Fibroblast of gingiva (primary cell): ENCODE results near the gene CCNB2.
A peak's percentile ranks its signal among the peaks of the same experiment; 100 is the strongest.
"Not testable (repeated sequence)": the region's sequence is repeated elsewhere in the genome, so short reads cannot be mapped to it uniquely, and the experiment has no call there.

Source experiments
- DNase-seq: peaks from one replicate; pipeline ENCODE4 v3.0.0-alpha.2; 2011; ENCODE audit warnings: low read depth

Gene CCNB2

DNA sequence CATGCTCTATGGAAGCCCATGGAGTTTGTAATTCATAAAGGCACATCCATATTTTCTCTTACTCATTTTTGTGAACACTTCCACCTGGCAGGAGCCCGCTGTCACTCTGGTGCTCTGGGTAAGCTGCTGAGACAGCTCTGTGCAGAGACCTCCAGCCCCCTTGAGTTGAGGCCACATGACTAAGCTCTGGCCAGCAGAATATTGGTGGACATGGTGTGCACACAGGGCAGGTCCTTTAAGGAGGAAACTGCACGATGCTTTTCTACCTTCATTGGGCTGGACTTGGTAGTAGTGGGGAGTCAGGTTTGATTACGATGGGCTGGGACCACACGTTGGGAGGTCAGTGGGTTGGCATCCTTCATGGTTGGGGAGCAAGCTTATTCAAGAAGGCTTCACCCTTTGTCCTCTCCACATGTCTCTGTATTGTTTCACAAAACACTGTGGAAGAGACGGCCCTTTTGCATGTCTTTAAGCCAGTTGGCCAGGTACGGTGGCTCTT lies 29.0 kb downstream of the CCNB2 start:
- no peak for DNase-seq

GRCh38 chr15:59137566-59137965 lies 32.6 kb downstream of the CCNB2 start:
- no peak for DNase-seq

GRCh38 chr15:59138243-59138642 lies 33.3 kb downstream of the CCNB2 start:
- DNase-seq: peak; percentile 28

DNA sequence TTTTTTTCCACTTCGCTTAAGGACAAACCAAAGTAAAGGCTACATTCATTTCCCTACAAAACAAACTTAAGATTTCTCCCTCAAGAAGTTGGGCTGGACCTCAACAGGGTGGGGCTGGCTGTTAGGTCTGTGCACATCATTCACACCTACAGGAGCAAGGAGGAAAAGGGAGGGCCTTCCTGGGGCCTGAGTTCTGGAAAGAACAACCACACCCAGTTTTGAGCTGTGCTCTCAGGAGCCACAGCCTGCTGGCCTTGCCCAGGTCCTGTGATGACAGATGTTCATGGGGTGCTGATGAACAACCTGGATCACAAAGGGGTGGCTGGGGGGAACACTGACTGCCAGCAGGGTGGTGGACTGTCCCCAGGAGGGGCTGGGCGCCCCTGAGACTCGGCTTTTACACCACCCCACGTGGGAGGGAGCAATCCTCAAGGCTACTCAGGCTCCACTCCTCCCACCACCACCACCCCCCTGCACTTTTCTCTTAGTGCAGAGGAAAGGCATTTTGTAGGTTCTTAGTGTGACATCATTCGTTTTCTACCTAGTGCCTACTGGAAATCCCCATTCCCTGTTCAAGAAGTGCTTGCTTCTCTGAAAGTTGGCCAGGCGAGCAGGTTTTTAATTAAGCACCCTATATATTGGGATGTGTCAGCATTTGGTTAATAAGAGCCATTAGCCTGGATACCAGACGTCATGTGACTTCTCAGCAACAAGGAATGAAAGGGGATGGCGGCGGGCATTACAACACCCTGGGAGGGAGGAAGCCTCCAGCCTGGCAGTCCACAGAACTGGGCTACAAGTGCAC lies 35.7 kb downstream of the CCNB2 start:
- DNase-seq: no peak

- no peak for DNase-seq
These were observed 38.3 kb downstream of the CCNB2 start for GRCh38 chr15:59143281-59143680.

GRCh38 chr15:59144594-59144993 lies 39.6 kb downstream of the CCNB2 start:
- not testable (repeated sequence) for DNase-seq

DNA sequence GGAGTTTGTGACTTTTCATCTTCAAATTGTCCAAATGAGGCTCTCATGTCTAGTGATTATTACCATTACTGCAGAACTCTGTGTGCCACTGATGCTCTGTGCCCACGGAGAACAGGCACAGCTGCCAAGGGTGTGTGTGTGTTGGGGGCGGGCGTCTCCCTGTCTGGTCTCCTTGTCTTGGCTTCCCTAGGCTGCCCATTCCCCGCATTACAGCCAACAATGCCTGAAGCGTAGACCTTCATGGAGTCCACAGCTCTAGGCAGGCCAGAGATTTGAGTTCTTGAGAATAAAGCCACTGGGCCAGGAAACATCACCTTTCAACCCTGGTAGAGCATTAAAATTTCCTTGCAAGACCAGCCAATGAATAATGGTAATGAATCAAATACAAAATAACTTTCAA lies 42.7 kb downstream of the CCNB2 start:
- no peak for DNase-seq

DNA sequence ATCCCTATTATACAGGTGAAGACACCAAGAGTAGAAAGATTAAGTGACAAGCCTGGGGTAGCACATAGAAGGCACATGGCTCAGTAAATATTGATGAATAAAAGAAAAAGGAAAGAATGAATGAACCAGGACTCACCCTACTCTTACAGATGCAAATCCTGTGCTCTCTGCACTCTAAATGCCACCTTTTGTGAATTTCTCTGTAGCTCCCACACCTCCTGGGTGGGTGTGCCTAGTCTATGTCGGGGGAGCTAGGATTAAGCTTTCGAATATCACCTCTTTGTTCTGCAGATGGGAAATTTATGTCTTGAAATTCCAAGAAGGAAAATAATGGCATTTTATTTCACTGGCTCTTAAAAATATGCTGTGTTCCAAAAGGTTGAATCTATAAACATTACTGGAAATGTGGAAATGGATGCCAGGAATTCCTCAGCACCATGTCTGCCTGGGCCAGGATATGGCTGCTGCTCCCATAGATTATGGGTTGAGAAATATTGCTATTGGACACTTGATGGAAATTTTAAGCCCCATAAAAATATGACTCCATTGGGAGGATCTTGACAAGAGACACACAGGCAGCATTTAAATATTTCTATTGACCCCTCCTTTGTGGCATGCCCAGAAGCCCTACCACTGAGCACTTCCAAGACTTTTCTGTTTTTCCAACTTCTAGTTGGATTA lies 43.3 kb downstream of the CCNB2 start:
- peak; percentile 68 for DNase-seq

DNA sequence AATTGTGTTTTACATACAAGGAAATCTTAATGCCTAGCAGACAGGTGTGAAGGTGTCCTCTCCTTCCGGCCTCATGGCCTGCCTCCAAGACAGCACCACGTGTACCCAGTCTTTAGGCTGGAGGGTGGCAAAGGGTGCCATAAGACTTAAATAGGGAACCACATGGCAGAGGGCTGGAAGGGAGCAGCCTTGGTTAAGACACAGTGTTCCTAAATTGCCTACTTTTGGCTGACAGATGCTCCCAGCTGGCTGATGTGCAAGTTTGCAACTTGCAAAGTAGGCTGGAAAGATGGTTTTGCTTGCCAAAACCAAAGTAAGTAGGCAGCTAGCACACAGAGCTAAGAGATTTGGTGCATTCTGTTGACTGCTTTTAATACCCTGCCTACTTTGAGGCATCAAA lies 45.2 kb downstream of the CCNB2 start:
- peak; percentile 56 for DNase-seq

- DNase-seq: no peak
These were observed 47.9 kb downstream of the CCNB2 start for GRCh38 chr15:59152694-59153450.

- no peak for DNase-seq
These were observed 48.5 kb downstream of the CCNB2 start for GRCh38 chr15:59153466-59153865.

DNA sequence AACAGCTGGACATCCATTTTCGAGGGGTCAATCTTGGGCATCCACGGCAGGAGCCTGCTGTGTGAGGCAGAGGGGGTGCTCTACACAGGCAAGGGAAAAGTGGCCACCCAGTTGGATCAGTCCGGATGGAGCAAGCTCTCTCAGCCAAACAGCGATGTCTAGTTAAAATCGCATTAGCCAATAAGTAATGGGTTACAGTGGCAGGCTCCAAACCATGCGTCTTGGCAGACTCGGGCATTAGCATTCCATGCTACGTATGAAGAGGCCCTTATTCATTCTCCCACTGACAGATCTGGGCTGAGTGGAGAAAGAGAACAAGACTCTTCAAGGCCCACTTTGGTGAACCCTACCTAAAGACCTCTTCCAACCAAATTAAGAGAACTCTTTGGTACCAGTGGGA lies 49.3 kb downstream of the CCNB2 start:
- DNase-seq: peak; percentile 35

- DNase-seq: no peak
These were observed 50.5 kb downstream of the CCNB2 start for GRCh38 chr15:59155431-59155830.

GRCh38 chr15:59157396-59157795 lies 52.5 kb downstream of the CCNB2 start:
- DNase-seq: no peak

DNA sequence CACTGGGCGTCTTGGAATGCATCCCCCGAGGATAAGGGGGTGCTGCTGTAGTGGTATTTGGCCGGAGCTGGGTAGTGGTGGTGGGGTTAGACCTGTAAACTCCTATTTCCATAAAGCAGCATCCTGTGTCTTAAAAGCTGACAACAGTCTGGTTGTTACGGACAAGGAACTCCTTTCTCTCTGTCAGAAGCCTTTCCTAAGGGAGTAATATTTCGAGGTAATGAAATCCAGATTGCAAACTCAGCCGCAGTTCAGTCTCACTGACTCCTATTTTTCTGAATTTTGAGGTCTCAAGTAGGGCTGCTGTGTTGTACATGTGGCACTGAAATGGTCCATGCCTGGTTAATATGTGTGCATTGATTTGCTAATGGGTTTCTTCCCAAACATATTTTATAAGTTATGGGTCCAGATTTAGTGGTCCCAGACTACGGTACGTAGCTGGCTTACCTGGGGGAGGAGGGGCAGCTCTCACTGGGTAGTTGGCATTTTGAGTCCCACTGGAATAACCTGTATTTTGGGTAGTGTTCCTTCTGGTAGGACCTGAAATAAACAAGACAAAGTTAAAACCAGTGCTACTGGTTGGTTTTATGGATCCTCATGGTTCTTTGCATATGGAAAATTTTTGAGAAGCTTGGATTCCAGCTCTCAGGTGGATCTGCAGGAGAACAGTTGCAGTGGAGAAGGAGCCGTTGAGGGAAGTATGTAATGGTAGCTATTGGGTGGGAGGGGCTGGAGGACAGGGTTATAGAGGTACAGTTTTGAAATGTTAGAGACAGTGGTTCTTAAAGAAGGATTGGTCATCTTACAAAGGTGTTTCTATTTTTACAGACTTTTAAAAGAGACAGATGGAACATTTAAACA lies 53.1 kb downstream of the CCNB2 start:
- no peak for DNase-seq

DNA sequence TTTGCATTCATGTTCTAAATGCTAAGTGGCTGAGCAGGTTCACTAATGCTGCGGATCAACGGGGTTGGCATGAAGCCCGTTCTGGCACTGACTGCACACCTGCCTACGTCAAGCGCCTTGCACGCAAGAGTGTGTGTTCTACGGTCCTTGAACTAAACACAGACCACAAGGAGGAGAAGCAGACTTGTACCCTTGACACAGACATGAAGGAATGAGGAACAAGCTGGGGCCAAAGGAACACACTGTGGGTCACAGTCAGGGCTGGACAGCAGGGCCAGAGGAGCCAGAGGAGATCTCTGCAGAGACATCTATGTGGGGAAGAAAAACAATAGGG lies 53.7 kb downstream of the CCNB2 start:
- DNase-seq: no peak

DNA sequence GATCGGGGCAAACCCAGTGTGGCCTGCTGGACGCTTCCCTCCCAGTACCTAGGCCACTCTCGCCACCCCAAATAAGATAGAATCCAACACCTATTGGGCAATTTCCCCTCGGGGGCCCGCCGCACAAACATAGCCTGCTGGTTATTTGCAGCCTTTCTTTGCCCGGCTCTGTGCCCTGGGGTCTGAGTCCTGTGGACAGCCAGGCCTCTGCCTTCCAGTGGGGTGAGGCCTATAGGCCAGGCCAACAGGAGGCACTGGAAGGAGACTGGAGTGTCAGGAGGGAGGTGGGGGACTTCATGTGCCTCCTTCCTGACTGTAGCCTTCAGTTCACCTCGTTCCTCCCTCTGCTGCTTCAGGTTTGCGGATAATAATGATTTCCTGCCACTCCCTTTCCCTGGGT lies 54.3 kb downstream of the CCNB2 start:
- no peak for DNase-seq

- DNase-seq: no peak
These were observed 56.1 kb downstream of the CCNB2 start for GRCh38 chr15:59160880-59161593.

GRCh38 chr15:59162080-59162479 lies 57.1 kb downstream of the CCNB2 start:
- DNase-seq: not testable (repeated sequence)

DNA sequence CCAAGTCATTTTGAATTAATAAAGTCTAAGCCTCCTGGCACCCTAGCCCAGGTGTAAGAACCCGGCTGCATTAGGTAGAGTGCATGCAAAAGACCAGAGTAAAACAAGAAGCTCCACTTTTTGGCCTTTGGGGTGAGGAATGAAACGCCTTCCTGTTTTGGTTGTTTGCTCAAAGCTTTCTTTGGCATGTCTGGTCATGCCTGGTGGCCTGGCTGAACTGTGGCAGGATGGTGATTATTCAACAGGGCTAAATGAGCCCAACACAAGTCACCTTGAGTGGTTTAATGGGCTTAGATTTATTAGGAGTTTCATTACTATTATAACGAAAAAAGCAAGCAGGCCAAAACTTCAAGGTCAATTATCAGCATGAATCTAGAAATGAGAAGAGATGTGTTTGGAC lies 60.8 kb downstream of the CCNB2 start:
- no peak for DNase-seq

DNA sequence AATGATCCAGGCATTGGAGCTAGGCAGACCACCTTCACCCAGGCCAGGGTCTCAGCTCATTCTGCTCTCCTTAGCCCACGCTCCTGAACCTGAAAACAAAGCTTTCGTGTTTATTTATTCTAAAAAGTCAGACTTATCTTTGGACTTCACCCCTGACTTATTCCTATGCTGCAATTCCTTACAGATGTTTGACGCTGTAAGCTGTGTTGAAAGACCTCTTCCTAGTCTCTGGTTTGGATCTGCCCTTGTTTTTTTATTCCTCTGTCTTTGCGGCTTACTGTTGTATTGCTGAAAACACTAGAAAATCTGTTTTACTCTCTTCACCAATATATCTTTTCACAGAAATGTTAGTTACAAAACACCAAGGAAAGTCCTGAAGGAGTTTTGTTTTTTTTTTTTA lies 61.2 kb downstream of the CCNB2 start:
- DNase-seq: peak; percentile 55
